ENCODE results near the gene SMARCC2.
A peak's percentile ranks its signal among the peaks of the same experiment; 100 is the strongest.

SMARCC2 gene

DNA sequence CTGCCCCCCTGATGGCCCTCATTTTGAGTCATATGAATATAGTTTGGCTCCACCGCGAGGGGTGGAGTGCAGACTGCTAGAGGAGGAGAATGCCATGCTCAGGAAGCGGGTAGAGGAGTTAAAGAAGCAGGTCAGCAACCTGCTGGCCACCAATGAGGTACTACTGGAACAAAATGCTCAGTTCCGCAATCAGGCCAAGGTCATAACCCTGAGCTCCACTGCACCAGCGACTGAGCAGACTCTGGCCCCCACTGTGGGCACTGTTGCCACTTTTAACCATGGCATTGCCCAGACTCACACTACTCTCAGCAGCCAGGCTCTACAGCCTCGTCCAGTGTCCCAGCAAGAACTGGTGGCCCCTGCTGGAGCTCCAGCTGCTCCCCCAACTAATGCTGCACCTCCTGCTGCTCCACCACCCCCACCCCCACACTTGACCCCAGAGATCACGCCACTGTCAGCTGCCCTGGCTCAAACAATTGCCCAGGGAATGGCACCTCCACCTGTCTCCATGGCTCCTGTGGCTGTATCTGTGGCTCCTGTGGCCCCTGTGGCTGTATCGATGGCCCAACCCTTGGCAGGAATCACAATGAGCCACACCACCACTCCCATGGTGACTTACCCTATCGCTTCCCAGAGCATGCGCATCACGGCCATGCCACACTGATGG lies 67.9 kb downstream of the SMARCC2 start:
- no peak for DNase-seq (ENCODE audit: low read depth)

DNA sequence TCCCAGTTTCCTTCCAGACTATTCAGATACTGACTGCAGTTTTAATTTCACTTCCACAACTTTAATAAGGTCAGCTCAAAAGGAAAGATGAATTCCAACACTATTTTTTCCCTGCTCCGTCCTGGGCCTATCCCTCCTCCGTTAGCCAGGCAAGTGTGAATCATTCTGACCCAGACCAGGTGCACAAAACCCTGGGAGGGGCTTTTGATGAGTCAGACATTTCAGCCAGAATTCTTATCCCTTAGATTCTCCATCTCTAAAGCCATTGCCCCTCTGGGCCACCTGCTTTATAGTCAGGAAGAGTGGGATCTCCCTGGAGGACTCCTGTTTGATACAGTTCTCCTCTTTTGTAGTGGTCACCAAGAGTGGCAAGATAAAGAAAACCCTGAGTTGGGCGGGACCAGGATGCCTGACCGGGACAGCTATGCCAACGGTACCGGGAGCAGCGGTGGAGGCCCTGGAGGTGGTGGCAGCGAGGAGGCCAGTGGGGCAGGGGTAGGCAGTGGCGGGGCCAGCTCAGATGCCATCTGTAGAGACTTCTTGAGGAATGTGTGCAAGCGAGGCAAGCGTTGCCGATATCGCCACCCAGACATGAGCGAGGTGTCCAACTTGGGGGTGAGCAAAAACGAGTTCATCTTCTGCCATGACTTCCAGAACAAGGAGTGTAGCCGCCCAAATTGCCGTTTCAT lies 69.0 kb downstream of the SMARCC2 start:
- peak; percentile 59 for DNase-seq (ENCODE audit: low read depth)

DNA sequence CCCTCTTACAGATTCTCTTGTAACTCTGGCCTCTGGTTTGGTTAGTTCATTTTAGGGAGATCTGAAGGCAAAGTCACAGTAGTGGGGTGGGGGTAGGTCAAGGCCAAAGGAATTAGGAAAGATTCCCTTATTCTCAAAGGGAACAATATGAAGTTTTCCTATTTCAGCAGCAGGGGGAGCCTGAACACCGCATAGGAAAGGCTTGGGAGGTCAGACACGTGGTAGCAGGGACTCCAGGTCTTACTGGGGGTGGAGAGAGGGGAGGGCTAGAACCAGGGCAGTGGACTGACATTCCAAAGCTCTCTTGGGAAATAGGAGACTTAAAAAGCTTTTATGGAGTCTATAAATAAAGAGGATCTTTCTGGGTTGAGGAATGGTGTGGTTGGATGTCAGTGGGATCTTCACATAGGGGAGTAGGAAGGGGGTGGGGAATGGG lies 69.9 kb downstream of the SMARCC2 start:
- peak; percentile 95 for DNase-seq (ENCODE audit: low read depth)

DNA sequence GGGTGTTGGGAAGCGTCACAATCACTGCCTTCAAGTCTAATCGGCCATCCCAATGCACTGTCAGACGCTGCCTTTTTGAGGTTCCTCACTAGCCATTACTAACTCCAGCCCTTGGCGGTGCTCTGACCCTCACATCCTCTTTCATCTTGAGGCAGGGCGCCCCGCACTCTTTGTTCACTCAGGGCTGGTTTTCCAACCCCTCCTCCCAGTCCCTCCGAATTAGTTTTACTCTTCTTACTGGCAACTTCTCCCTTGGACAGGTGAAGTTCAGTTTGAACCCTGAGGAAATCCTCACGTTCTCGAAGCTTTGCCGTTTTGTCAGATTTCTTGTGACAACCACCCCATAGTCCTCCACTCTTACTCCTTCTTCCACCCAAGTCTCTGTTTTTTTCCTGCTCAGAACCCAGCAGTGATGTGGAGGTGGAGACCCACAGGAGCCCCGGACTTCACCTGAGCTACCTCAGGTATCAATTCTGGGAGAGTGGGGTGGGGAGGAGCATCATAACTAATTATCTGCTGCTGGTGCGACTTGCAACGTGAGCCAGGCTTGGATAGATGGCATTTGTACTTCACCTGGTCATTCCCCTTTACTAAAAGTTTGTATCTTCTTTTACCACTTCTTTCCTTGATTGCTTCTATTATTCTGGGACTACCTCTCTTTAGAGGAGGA lies 70.5 kb downstream of the SMARCC2 start:
- DNase-seq (ENCODE audit: low read depth), result no peak

DNA sequence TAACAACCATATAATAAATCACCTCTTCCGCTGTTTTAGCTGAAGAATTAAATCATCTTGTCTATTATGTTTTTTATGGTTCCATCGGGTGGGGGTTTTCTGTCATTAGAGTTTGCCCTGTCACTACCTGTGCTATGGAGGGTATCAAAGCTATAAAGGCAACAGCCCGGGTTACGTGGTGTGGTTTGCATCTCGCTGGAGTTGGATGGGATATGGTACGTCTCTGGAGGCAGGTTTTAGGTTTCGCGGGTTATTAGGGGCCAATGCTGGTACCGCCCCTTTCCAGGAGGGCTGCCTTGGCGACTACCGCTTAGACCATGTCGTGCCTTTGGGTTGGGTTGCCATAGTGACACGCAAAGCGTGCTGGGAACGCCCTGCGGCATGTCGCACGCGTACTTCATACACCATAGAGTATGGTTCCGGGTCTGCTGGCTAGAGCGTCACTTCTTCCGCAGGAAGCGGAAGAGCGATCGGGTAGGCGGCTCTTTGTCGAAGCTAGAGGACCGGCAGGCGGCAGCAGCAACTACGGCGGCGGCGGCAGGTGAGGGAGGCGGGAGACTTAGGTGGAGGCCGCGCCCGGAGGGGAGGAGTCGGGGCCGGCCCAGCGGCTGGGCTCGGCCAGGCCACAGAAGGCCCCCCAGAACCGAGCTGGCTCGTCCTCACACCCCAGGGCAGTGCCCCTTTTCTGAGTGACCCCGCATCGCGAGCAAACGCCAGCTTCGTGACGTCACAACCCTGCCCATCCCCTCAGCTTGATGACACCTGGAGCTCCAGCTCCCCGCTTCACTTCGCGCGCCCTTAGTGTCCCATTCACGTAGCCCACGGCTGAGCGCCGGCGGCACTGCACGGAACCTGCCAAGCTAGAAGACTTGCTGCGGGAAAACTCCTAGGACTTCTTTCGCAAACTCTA lies 71.2 kb downstream of the SMARCC2 start, which contains the start of gene ZC3H10:
TSS of gene ZC3H10 (plus strand) at position 489 of the 910 bp plus-strand sequence. CDS start 2,297 bp downstream, outside the sequence.
- peak; percentile 100 for DNase-seq (ENCODE audit: low read depth)

DNA sequence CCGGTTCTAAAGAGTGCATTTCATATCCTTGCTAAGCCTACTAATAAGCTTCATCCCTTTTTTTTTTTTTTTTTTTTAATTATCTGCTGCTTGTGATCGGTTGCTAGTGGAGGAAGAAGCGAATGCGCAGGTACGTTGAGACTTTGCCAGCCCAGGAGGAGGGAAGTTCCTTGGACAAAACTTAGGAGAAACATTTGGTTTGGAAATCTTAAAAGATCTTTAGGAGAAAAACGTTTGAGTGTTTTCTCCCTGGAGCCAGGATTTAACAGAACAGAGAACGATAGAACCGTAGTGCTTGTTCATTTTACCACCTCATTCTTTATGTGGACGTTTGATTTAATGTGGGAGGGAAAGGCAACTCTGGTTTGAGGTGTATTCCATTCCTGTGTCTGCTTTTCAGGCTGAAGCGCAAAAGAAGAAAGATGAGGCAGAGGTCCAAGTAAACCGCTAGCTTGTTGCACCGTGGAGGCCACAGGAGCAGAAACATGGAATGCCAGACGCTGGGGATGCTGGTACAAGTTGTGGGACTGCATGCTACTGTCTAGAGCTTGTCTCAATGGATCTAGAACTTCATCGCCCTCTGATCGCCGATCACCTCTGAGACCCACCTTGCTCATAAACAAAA lies 72.1 kb downstream of the SMARCC2 start:
- DNase-seq (ENCODE audit: low read depth), result peak; percentile 25

DNA sequence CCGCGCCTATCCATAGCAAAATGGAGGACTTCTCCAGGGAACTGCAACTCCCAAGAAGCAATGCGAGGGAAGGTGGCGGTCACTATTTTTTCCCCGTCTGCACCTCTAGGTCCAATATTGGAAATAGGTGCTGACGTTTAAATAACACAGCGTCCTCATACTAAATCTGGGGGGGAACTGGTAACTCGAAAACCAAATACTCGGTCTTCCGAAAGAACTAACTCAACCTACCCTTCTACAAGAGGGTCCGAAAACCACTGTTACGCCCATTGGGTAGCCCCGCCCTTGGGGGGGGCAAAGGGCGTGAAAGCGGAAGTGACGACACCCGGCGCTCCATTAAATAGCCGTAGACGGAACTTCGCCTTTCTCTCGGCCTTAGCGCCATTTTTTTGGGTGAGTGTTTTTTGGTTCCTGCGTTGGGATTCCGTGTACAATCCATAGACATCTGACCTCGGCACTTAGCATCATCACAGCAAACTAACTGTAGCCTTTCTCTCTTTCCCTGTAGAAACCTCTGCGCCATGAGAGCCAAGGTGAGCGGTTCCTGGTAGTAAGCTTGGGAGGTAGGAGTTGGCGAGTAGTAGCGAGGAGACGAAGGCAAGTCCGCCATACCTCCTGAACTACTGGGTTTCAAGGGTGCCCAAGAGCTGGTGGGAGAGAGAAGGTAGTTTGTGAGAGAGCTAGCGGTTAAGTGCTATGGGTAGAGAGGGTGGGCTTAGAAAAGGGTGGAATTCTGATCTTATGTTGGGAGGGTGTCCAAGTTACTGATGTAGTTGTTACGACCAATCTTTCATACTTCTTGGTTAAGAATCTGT lies 72.8 kb downstream of the SMARCC2 start, which contains the start of gene RPL41:
TSS of gene RPL41 (plus strand) at position 367 of the 815 bp plus-strand sequence.
- DNase-seq (ENCODE audit: low read depth), result peak; percentile 97

DNA sequence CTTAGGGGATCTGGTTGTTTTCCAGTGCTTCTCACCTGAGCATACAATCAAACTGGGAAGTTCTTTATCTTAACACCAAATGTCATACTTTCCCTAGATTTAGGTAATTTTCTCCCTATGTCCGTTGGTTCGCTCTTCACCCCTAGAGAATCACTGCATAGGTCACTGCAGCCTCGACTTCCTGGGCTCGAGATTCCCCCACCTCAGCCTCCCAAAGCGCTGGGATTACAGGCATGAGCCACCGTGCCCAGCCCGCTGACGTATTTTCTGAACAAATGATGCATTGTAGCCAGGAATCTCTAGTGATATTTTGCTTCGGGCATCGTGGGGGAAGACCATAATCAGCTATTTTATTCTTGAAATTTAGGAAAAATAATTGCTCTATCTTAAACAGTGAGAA lies 74.0 kb downstream of the SMARCC2 start:
- peak; percentile 79 for DNase-seq (ENCODE audit: low read depth)

DNA sequence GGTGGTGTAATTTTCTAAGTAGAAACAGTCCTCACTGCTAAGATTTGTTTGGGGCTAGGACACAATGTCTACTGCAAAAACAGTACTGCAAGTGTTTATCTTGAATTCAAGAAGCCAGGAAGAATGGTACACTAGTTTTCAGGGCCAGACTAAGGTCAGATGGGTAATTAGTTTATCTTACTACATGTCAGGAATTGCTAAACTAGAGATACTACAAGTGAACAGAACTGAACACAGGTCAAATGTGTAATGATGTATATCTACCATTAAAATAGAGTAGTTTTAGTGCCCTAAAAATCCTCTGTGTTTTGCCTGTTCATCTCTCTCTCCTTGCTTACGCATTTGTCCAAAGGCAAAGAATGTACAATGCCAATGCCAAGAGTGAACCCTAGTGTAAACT lies 75.2 kb downstream of the SMARCC2 start:
- no peak for DNase-seq (ENCODE audit: low read depth)
